OCI-LY3 (cell line): ENCODE data around the gene ZNF593OS.

Experiments used
- CTCF ChIP-seq: fragments of 200-600, 300-600 bp; sonication (generic); IDR thresholded peaks from 2 replicates; pipeline ENCODE4 v1.5.1; 2014; ENCODE audit warnings: antibody characterized with exemption, low read length, low read depth
- EZH2phosphoT487 ChIP-seq: fragments of 200-600 bp; shearing (Covaris generic); IDR thresholded peaks from 2 replicates; pipeline ENCODE4 v1.6.1; 2018; ENCODE audit warnings: antibody characterized with exemption, mixed run types, low read depth

- TF ChIP-seq CTCF, result no peak
- no peak for TF ChIP-seq EZH2phosphoT487
Observed at GRCh38 chr1:26182383-26182696, 10.7 kb upstream of the ZNF593OS start.
